Measurements from ENCODE around the gene ZNF766.
A peak's percentile ranks its signal among the peaks of the same experiment; 100 is the strongest.
"Not testable (repeated sequence)": the region's sequence is repeated elsewhere in the genome, so short reads cannot be mapped to it uniquely, and the experiment has no call there.

The ZNF766 gene

DNA sequence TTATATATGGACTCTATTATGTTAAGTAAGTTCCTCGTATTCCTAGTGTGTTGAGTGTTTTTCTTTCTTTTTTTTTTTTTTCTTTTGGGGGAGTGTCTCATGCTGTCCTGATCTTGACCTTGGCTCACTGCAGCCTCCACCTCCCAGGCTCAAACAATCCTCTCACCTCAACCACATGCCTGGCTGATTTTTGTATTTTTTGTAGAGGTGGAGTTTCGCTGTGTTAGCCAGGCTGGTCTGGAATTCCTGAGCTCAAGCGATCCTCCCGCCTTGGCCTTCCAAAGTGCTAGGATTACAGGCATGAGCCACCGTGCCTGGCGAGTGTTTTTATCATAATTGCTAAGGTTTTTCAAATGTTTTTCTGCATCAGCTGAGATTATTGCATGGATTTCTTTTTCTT, 16.9 kb downstream of the ZNF766 start:
- Histone ChIP-seq H3K27me3 (ENCODE audit: control insufficient read depth, insufficient read depth, low read length) (no peaks in the 10 kb centered on the region), H3K9me3 (replicated peaks; ENCODE audit: low read length) (peaks cover 4% of the 10 kb centered on the region), H3K4me1 (ENCODE audit: control insufficient read depth, insufficient read depth, low read length) (no peaks in the 10 kb centered on the region), H3K4me3 (ENCODE audit: low read length) (no peak overlapping the region), H3K9ac (ENCODE audit: low read depth, low read length) (no peak overlapping the region), H3K4me2 (ENCODE audit: low read length) (no peak overlapping the region), H3K36me3 (ENCODE audit: insufficient read depth, low read length) (peaks cover 59% of the 10 kb centered on the region)

GRCh38 chr19:52291781-52292180, 22.4 kb downstream of the ZNF766 start:
- Histone ChIP-seq H3K4me3 (ENCODE audit: low read length) (no peak overlapping the region), H3K36me3 (ENCODE audit: insufficient read depth, low read length) (peaks cover 40% of the 10 kb centered on the region), H3K27me3 (ENCODE audit: control insufficient read depth, insufficient read depth, low read length) (no peaks in the 10 kb centered on the region), H3K4me1 (ENCODE audit: control insufficient read depth, insufficient read depth, low read length) (no peaks in the 10 kb centered on the region), H3K4me2 (ENCODE audit: low read length) (no peak overlapping the region), H3K9ac (ENCODE audit: low read depth, low read length) (no peak overlapping the region), H3K9me3 (replicated peaks; ENCODE audit: low read length) (peaks cover 4% of the 10 kb centered on the region)

GRCh38 chr19:52292946-52293345, 23.6 kb downstream of the ZNF766 start:
- H3K4me2 ChIP-seq (ENCODE audit: low read length); H3K27me3 ChIP-seq (ENCODE audit: control insufficient read depth, insufficient read depth, low read length); H3K4me3 ChIP-seq (ENCODE audit: low read length); H3K9me3 ChIP-seq (replicated peaks; ENCODE audit: low read length); H3K9ac ChIP-seq (ENCODE audit: low read depth, low read length); H3K4me1 ChIP-seq (ENCODE audit: control insufficient read depth, insufficient read depth, low read length): not testable (repeated sequence)
- H3K36me3 ChIP-seq (ENCODE audit: insufficient read depth, low read length): peaks cover 34% of the 10 kb centered on the region

DNA sequence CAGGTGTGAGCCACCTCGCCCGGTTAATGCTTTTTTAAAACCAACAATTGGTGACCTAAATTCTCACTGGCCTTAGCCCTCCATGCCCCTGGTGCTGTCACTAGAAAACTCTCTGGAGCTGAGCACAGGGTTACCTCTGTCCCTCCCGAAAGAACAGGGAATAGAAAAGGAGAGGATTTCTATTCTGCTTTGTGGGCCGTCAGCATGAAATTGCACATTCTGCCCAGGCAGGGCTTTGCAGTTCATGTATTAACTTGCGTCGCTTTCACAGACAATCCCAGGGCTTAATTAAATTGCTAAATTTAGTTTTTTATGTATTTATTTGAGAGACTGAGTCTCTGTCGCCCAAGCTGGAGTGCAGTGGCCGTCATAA, 27.0 kb downstream of the ZNF766 start:
- Histone ChIP-seq H3K27me3 (ENCODE audit: control insufficient read depth, insufficient read depth, low read length) (no peaks in the 10 kb centered on the region), H3K4me2 (ENCODE audit: low read length) (peak overlapping the region; percentile 82), H3K9me3 (replicated peaks; ENCODE audit: low read length) (no peaks in the 10 kb centered on the region), H3K36me3 (ENCODE audit: insufficient read depth, low read length) (peaks cover 32% of the 10 kb centered on the region), H3K9ac (ENCODE audit: low read depth, low read length) (peak overlapping the region; percentile 53), H3K4me3 (ENCODE audit: low read length) (peak overlapping the region; percentile 91), H3K4me1 (ENCODE audit: control insufficient read depth, insufficient read depth, low read length) (peaks cover 5% of the 10 kb centered on the region)

DNA sequence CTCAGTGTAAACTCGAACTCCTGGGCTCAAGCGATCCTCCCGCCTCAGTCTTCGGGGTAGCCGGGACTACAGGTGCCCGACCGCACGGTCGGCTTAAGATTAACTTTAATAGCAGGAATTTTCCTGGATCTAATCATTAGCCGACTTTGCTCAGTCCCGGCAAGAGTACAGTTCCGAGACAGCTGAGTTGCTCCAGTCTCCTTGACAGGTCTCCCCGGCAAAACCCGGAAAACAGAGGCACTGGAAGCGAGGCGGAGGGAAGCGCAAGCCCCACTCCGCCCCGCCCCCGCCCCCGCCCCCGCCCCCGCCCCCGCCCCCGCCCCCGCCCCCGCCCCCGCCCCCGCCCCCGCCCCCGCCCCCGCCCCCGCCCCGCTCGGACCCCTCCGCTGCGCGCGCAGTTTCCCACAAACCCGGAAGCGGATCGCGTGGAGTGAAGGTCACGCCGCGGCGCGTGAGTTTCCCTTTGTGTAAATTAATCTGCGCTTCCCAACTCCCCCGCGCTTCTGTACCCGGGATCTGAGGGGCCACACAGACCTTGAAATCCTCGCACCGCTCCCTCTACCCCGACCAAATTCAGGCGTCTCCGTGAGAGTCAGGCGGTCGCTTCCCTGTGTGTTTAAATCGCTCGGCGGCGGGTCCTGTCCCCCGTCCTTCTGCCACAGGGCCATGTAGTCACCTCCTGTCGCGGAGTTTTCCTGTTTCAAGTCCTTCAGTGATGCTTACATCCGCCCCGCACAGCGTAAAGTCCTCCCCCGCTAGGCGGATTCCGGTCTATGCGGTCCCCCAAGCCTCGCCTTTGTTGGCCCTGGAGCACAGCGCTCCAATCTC, 27.6 kb downstream of the ZNF766 start, which contains the start of gene ZNF480:
Gene ZNF480 (plus strand): TSS at position 397 of the 828 bp plus-strand sequence. CDS start 3,244 bp downstream, outside the sequence.
- H3K9me3 ChIP-seq (replicated peaks; ENCODE audit: low read length): no peaks in the 10 kb centered on the region
- H3K4me2 ChIP-seq (ENCODE audit: low read length): peak within 1 kb of the TSS; percentile 90
- H3K9ac ChIP-seq (ENCODE audit: low read depth, low read length): peak within 1 kb of the TSS; percentile 95

GRCh38 chr19:52297601-52298364, 28.4 kb downstream of the ZNF766 start:
- H3K9me3 ChIP-seq (replicated peaks; ENCODE audit: low read length): no peaks in the 10 kb centered on the region
- H3K9ac ChIP-seq (ENCODE audit: low read depth, low read length): peak overlapping the region; percentile 95
- no peaks in the 10 kb centered on the region for H3K27me3 ChIP-seq (ENCODE audit: control insufficient read depth, insufficient read depth, low read length)
- H3K36me3 ChIP-seq (ENCODE audit: insufficient read depth, low read length): peaks cover 34% of the 10 kb centered on the region
- peak overlapping the region; percentile 91 for H3K4me3 ChIP-seq (ENCODE audit: low read length)
- H3K4me2 ChIP-seq (ENCODE audit: low read length): peak overlapping the region; percentile 90
- peaks cover 5% of the 10 kb centered on the region for H3K4me1 ChIP-seq (ENCODE audit: control insufficient read depth, insufficient read depth, low read length)

More for the DNA sequence above, 27.6 kb downstream of the ZNF766 start, which contains the start of gene ZNF480:
- H3K36me3 ChIP-seq (ENCODE audit: insufficient read depth, low read length): peaks cover 31% of the 10 kb centered on the region
- H3K4me1 ChIP-seq (ENCODE audit: control insufficient read depth, insufficient read depth, low read length): peaks cover 5% of the 10 kb centered on the region
- peak within 1 kb of the TSS; percentile 91 for H3K4me3 ChIP-seq (ENCODE audit: low read length)
- H3K27me3 ChIP-seq (ENCODE audit: control insufficient read depth, insufficient read depth, low read length): no peaks in the 10 kb centered on the region

GRCh38 chr19:52307275-52307674, 37.9 kb downstream of the ZNF766 start:
- Histone ChIP-seq H3K36me3 (ENCODE audit: insufficient read depth, low read length) (peaks cover 54% of the 10 kb centered on the region), H3K4me3 (ENCODE audit: low read length) (no peak overlapping the region), H3K9me3 (replicated peaks; ENCODE audit: low read length) (peaks cover 26% of the 10 kb centered on the region), H3K9ac (ENCODE audit: low read depth, low read length) (no peak overlapping the region), H3K4me2 (ENCODE audit: low read length) (no peak overlapping the region), H3K4me1 (ENCODE audit: control insufficient read depth, insufficient read depth, low read length) (no peaks in the 10 kb centered on the region), H3K27me3 (ENCODE audit: control insufficient read depth, insufficient read depth, low read length) (no peaks in the 10 kb centered on the region)

- Histone ChIP-seq H3K9ac (ENCODE audit: low read depth, low read length) (no peak overlapping the region), H3K4me1 (ENCODE audit: control insufficient read depth, insufficient read depth, low read length) (no peaks in the 10 kb centered on the region), H3K4me2 (ENCODE audit: low read length) (no peak overlapping the region), H3K27me3 (ENCODE audit: control insufficient read depth, insufficient read depth, low read length) (no peaks in the 10 kb centered on the region), H3K4me3 (ENCODE audit: low read length) (no peak overlapping the region), H3K36me3 (ENCODE audit: insufficient read depth, low read length) (peaks cover 52% of the 10 kb centered on the region), H3K9me3 (replicated peaks; ENCODE audit: low read length) (peaks cover 55% of the 10 kb centered on the region)
These were observed 53.0 kb downstream of the ZNF766 start for GRCh38 chr19:52322429-52322828.

- no peak overlapping the region for H3K4me3 ChIP-seq (ENCODE audit: low read length)
- no peaks in the 10 kb centered on the region for H3K36me3 ChIP-seq (ENCODE audit: insufficient read depth, low read length)
- no peak overlapping the region for H3K4me2 ChIP-seq (ENCODE audit: low read length)
- peaks cover 25% of the 10 kb centered on the region for H3K9me3 ChIP-seq (replicated peaks; ENCODE audit: low read length)
- no peaks in the 10 kb centered on the region for H3K27me3 ChIP-seq (ENCODE audit: control insufficient read depth, insufficient read depth, low read length)
- H3K9ac ChIP-seq (ENCODE audit: low read depth, low read length): no peak overlapping the region
- H3K4me1 ChIP-seq (ENCODE audit: control insufficient read depth, insufficient read depth, low read length): no peaks in the 10 kb centered on the region
These were observed 62.4 kb downstream of the ZNF766 start for GRCh38 chr19:52331757-52332156.

- Histone ChIP-seq H3K4me1 (ENCODE audit: control insufficient read depth, insufficient read depth, low read length) (no peaks in the 10 kb centered on the region), H3K4me2 (ENCODE audit: low read length) (peak overlapping the region; percentile 93), H3K27me3 (ENCODE audit: control insufficient read depth, insufficient read depth, low read length) (no peaks in the 10 kb centered on the region), H3K36me3 (ENCODE audit: insufficient read depth, low read length) (no peaks in the 10 kb centered on the region), H3K4me3 (ENCODE audit: low read length) (peak overlapping the region; percentile 95), H3K9me3 (replicated peaks; ENCODE audit: low read length) (peaks cover 25% of the 10 kb centered on the region), H3K9ac (ENCODE audit: low read depth, low read length) (peak overlapping the region; percentile 99)
These were observed 66.4 kb downstream of the ZNF766 start for GRCh38 chr19:52335768-52336116.

DNA sequence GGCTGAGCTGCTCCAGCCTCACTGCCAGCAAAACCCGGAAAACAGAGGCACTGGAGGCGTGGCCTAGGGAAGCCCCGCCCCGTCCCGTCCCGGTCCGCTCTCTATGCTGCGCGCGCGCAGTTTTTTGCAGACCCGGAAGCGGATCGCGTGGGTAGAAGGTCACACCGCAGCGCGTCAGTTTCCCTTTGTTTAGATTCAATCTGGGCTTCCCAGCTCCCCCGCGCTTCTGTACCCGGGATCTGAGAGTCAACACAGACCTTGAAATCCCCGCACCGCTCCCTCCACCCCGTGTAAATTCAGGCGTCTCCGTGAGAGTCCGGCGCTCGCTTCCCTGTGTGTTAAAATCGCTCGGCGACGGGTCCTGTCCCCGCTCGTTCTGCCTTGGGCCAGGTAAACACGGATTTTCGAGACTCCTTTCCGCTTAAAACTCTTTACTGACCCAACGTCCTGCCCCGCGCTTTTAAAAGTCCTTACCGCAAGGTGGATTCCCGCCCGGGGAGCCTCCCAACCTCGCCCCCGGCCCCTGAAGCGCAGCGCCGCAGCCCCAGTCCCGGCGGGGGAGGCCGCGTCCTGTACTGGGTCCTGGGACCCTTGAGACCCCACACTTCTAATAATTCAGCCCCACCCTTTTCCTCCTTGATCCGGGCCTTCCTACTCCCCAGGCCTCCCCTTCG, 66.9 kb downstream of the ZNF766 start, which contains the start of gene ZNF610:
Gene ZNF610 (plus strand): TSS at position 127 of the 674 bp plus-strand sequence. CDS start 12,930 bp downstream, outside the sequence.
- peak within 1 kb of the TSS; percentile 95 for H3K4me3 ChIP-seq (ENCODE audit: low read length)
- H3K36me3 ChIP-seq (ENCODE audit: insufficient read depth, low read length): no peaks in the 10 kb centered on the region
- H3K9ac ChIP-seq (ENCODE audit: low read depth, low read length): peak within 1 kb of the TSS; percentile 99
- H3K27me3 ChIP-seq (ENCODE audit: control insufficient read depth, insufficient read depth, low read length): no peaks in the 10 kb centered on the region
- no peaks in the 10 kb centered on the region for H3K4me1 ChIP-seq (ENCODE audit: control insufficient read depth, insufficient read depth, low read length)
- H3K9me3 ChIP-seq (replicated peaks; ENCODE audit: low read length): peaks cover 21% of the 10 kb centered on the region
- H3K4me2 ChIP-seq (ENCODE audit: low read length): peak within 1 kb of the TSS; percentile 93

Data from skeletal muscle satellite cell (primary cell).